Tongue (tissue), 2 donors: ENCODE data around the gene C11orf87. TPM values are rescaled to one million over a fixed set of nuclear protein-coding genes. Genes with fewer than 3 reads are reported as not detected.
A peak's percentile ranks its signal among the peaks of the same experiment; 100 is the strongest.

Source experiments
- DNase-seq: peaks from one replicate; pipeline ENCODE4 v3.0.0-alpha.2; 2015
- total RNA-seq: library from RNA; depleted of rRNA; stranded (reverse); fragments of >200 nt; gene quantifications from one replicate; pipeline ENCODE4 v1.2.3, GENCODE V29; 2014

Gene C11orf87
- total RNA-seq = not detected

GRCh38 chr11:109421981-109422869, at the start of gene C11orf87:
Gene C11orf87, plus strand, starts transcription at chr11:109422190. Its CDS starts 1,444 bp downstream, at chr11:109423634.
- DNase-seq = peak; percentile 37

GRCh38 chr11:109374032-109374431, 48.0 kb upstream of the C11orf87 start:
- DNase-seq = no peak

- no peak for DNase-seq
Observed at GRCh38 chr11:109374441-109374840, 47.5 kb upstream of the C11orf87 start.

- DNase-seq = peak; percentile 12
Observed at GRCh38 chr11:109377039-109377742, 44.8 kb upstream of the C11orf87 start.

- peak; percentile 84 for DNase-seq
Observed at GRCh38 chr11:109378034-109378433, 44.0 kb upstream of the C11orf87 start.

GRCh38 chr11:109383306-109383705, 38.7 kb upstream of the C11orf87 start:
- DNase-seq = peak; percentile 45

GRCh38 chr11:109384873-109385272, 37.1 kb upstream of the C11orf87 start:
- DNase-seq = no peak

- peak; percentile 37 for DNase-seq
Observed at GRCh38 chr11:109388982-109389381, 33.0 kb upstream of the C11orf87 start.

- no peak for DNase-seq
Observed at GRCh38 chr11:109390752-109391151, 31.2 kb upstream of the C11orf87 start.

- no peak for DNase-seq
Observed at GRCh38 chr11:109401545-109401944, 20.4 kb upstream of the C11orf87 start.

GRCh38 chr11:109405671-109406070, 16.3 kb upstream of the C11orf87 start:
- DNase-seq = no peak

- no peak for DNase-seq
Observed at GRCh38 chr11:109416601-109417000, 5.4 kb upstream of the C11orf87 start.

- DNase-seq = peak; percentile 31
Observed at GRCh38 chr11:109422870-109423465, 978 bp downstream of the C11orf87 start.

- DNase-seq = no peak
Observed at GRCh38 chr11:109423466-109424190, 1.6 kb downstream of the C11orf87 start.

- peak; percentile 45 for DNase-seq
Observed at GRCh38 chr11:109424901-109425300, 2.9 kb downstream of the C11orf87 start.

- no peak for DNase-seq
Observed at GRCh38 chr11:109425554-109425953, 3.6 kb downstream of the C11orf87 start.

- no peak for DNase-seq
Observed at GRCh38 chr11:109426442-109427240, 4.7 kb downstream of the C11orf87 start.

GRCh38 chr11:109432105-109432504, 10.1 kb downstream of the C11orf87 start:
- DNase-seq = no peak

GRCh38 chr11:109433753-109434256, 11.8 kb downstream of the C11orf87 start:
- no peak for DNase-seq

GRCh38 chr11:109435121-109435742, 13.2 kb downstream of the C11orf87 start:
- DNase-seq = no peak

- DNase-seq = no peak
Observed at GRCh38 chr11:109439684-109440083, 17.7 kb downstream of the C11orf87 start.
